ENCODE data around the gene UFD1.

DNA sequence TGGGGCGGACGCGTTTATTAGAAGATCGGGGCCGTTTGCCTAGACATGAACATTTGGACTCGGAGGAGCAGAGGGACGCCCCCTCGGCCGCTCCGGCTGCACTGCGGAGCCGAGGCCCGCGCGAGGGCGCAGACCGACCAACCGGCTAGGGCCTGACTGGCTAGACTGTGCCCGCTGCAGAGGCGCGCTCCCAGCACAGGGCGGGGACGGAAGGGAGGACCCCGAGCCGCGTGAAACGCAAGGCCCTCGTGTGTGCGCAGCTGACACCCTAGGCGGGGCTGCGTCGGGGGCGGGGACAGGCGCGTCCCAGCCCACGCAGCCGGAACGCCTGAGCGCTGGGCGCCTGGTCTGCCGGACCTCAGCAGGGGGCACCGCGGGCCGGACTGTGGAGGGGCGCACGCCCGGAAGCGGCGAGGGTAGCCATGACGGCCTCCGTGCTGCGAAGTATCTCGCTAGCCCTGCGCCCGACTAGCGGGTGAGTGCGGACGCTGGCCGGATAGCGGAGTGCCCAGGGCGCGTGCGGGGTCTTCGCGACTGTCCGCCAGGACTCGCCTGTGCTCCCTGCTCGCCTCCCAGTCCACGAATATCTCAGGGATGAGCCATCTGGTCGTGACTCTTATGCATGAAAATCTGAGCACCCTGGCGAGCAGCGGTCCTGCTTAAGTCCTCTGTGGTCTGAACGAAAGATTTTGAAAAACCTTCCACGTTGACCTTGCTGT lies 46.7 kb downstream of the UFD1 start, which contains the start of gene MRPL40:
- peak; percentile 76 to 80 for TF ChIP-seq POLR2A (IDR thresholded peaks at IDR 0.05)
- TF ChIP-seq, protein P1, sequence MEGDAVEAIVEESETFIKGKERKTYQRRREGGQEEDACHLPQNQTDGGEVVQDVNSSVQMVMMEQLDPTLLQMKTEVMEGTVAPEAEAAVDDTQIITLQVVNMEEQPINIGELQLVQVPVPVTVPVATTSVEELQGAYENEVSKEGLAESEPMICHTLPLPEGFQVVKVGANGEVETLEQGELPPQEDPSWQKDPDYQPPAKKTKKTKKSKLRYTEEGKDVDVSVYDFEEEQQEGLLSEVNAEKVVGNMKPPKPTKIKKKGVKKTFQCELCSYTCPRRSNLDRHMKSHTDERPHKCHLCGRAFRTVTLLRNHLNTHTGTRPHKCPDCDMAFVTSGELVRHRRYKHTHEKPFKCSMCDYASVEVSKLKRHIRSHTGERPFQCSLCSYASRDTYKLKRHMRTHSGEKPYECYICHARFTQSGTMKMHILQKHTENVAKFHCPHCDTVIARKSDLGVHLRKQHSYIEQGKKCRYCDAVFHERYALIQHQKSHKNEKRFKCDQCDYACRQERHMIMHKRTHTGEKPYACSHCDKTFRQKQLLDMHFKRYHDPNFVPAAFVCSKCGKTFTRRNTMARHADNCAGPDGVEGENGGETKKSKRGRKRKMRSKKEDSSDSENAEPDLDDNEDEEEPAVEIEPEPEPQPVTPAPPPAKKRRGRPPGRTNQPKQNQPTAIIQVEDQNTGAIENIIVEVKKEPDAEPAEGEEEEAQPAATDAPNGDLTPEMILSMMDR (IDR thresholded peaks at IDR 0.05), result peak in 1 of 6 experiments; percentile 3

Data from Peyer's patch (tissue), 4 donors.